PC-9 (cell line): Measurements from ENCODE around the gene MAN1A2. TPM values are rescaled to one million over a fixed set of nuclear protein-coding genes. Genes with fewer than 3 reads are reported as not detected.

Experiments
- BruUV-seq: library from RNA; stranded (reverse); fragments of 400-500 nt; replicated peaks from 2 replicates; lab custom pipeline; 2021; lab: Mats Ljungman, UMichigan
- CTCF ChIA-PET: fragments of 300-600 bp; sonication (Branson Sonifier 250); formaldehyde crosslinking; loops from one replicate; lab custom pipeline; 2022; ENCODE audit warnings: antibody characterized with exemption; lab: Charles Lee
- POLR2A ChIA-PET: fragments of 300-600 bp; sonication (Branson Sonifier 250); formaldehyde crosslinking; loops from one replicate; lab custom pipeline; 2022; ENCODE audit warnings: antibody characterized with exemption; ENCODE audit not compliant: unreplicated experiment; lab: Charles Lee
- DNase-seq, 2 experiments: peaks; one replicate each; pipeline versions ENCODE4 v3.0.0 to v3.0.0-alpha.2; 2015 to 2022; ENCODE audit warnings: mixed read lengths in 1 of 2
- H2AFZ ChIP-seq: fragments of 200-600 bp; sonication (generic); 2 replicates; pipeline ENCODE4 v1.8.1; 2017; ENCODE audit warnings: antibody characterized with exemption
- H3F3A ChIP-seq: fragments of 200-600 bp; sonication (generic); 2 replicates; pipeline ENCODE4 v1.8.1; 2017; ENCODE audit warnings: antibody characterized with exemption, mild to moderate bottlenecking, low read depth; ENCODE audit not compliant: insufficient read depth
- H3K27ac ChIP-seq: fragments of 200-600 bp; sonication (generic); 2 replicates; pipeline ENCODE4 v1.6.1; 2016; ENCODE audit warnings: mixed run types
- H3K27me3 ChIP-seq: fragments of 200-600 bp; sonication (generic); 2 replicates; pipeline ENCODE4 v1.6.1; 2016; ENCODE audit warnings: low read depth, mixed run types; ENCODE audit not compliant: insufficient read depth
- H3K36me3 ChIP-seq: fragments of 200-600 bp; sonication (generic); 2 replicates; pipeline ENCODE4 v1.6.1; 2016; ENCODE audit warnings: low read depth, mixed run types
- H3K4me1 ChIP-seq: fragments of 200-600 bp; sonication (generic); replicated peaks from 2 replicates; pipeline ENCODE4 v1.6.1; 2016; ENCODE audit warnings: mixed run types; ENCODE audit not compliant: insufficient read depth
- H3K4me2 ChIP-seq: fragments of 200-600 bp; sonication (generic); 2 replicates; pipeline ENCODE4 v1.6.1; 2017; ENCODE audit warnings: mixed run types
- H3K4me3 ChIP-seq: fragments of 200-600 bp; sonication (generic); 2 replicates; pipeline ENCODE4 v1.6.1; 2016; ENCODE audit warnings: mixed run types
- H3K79me2 ChIP-seq: fragments of 200-600 bp; sonication (generic); 2 replicates; pipeline ENCODE4 v1.6.1; 2017; ENCODE audit warnings: low read depth, mixed run types
- H3K9me2 ChIP-seq: fragments of 200-600 bp; sonication (generic); 2 replicates; pipeline ENCODE4 v1.8.1; 2017; ENCODE audit warnings: mild to moderate bottlenecking; ENCODE audit not compliant: insufficient read depth
- H3K9me3 ChIP-seq: fragments of 200-600 bp; sonication (generic); 2 replicates; pipeline ENCODE4 v1.8.1; 2016; ENCODE audit warnings: low read depth; ENCODE audit not compliant: insufficient read depth
- H4K20me1 ChIP-seq: fragments of 200-600 bp; sonication (generic); 2 replicates; pipeline ENCODE4 v1.8.1; 2017; ENCODE audit not compliant: insufficient read depth
- CTCF ChIP-seq: fragments of 200-600 bp; sonication (generic); conservative IDR thresholded peaks from 2 replicates; pipeline ENCODE4 v1.6.1; 2017; ENCODE audit warnings: mixed run types, antibody characterized with exemption, mild to moderate bottlenecking, moderate library complexity
- EZH2 ChIP-seq: fragments of 200-600 bp; sonication (generic); IDR thresholded peaks from 2 replicates; pipeline ENCODE4 v1.8.0; 2017; ENCODE audit warnings: antibody characterized with exemption, low read depth
- intact Hi-C: fragments of 100-400 bp; cut with micrococcal nuclease; formaldehyde crosslinking; loops from one replicate; pipeline ENCODE4 v1.10.0; 2022; ENCODE audit not compliant: unreplicated experiment
- total RNA-seq: library from RNA; stranded (reverse); gene quantifications from 2 replicates; pipeline ENCODE4 v1.2.3, GENCODE V29; 2021

MAN1A2 gene
- total RNA-seq, 1 experiment from 2014 or later = 50.3 TPM

- Histone ChIP-seq H2AFZ (no peak overlapping the region), H3K4me1 (peaks cover 17% of the 10 kb centered on the region), H3K27ac (no peak overlapping the region), H3K36me3 (no peaks in the 10 kb centered on the region), H3K27me3 (no peaks in the 10 kb centered on the region), H3F3A (peaks cover 9% of the 10 kb centered on the region; the same call in 1 of the 2 replicates), H3K4me2 (no peak overlapping the region; the same call in 1 of the 2 replicates), H3K4me3 (no peak overlapping the region), H3K9me2 (no peaks in the 10 kb centered on the region), H3K9me3 (no peaks in the 10 kb centered on the region), H3K79me2 (no peaks in the 10 kb centered on the region), H4K20me1 (no peaks in the 10 kb centered on the region)
- TF ChIP-seq CTCF (no peak), EZH2 (no peak)
- intact Hi-C loops = loop anchor here (1.0 to 2.0 kb wide), 4 partner anchors 69 to 222 kb away; no protein-coding TSS in a partner anchor
- ChIA-PET CTCF (interaction anchor here (0.9 to 2.0 kb wide), 3 partner anchors 54 to 222 kb away, joined by 6 to 18 read pairs (median 6); no protein-coding TSS in a partner anchor), POLR2A (interaction anchor here (0.6 kb wide), 2 partner anchors 70 to 81 kb away, joined by 3 to 6 read pairs; no protein-coding TSS in a partner anchor)
- no TSS peak for BruUV-seq
- DNase-seq = peak in 1 of 2 experiments; percentile 71
Measured at GRCh38 chr1:117535821-117536220, 168.6 kb downstream of the MAN1A2 start.

- Histone ChIP-seq H4K20me1 (no peaks in the 10 kb centered on the region), H3K79me2 (no peaks in the 10 kb centered on the region), H3K9me2 (no peaks in the 10 kb centered on the region), H3F3A (peaks cover 9% of the 10 kb centered on the region; the same call in 1 of the 2 replicates), H3K4me2 (no peak overlapping the region), H3K9me3 (no peaks in the 10 kb centered on the region), H3K27ac (no peak overlapping the region), H3K36me3 (no peaks in the 10 kb centered on the region), H3K4me1 (peaks cover 28% of the 10 kb centered on the region), H3K4me3 (no peak overlapping the region), H2AFZ (no peak overlapping the region), H3K27me3 (no peaks in the 10 kb centered on the region)
- POLR2A ChIA-PET = no interaction called here
- CTCF ChIA-PET = no interaction called here
- intact Hi-C loops = no loop called here
- TF ChIP-seq CTCF = no peak
- TF ChIP-seq EZH2 = no peak
- peak in 1 of 2 experiments; percentile 10 for DNase-seq
- no TSS peak for BruUV-seq
Measured at GRCh38 chr1:117537291-117537920, 170.2 kb downstream of the MAN1A2 start.

- ChIA-PET CTCF (no interaction called here), POLR2A (interaction anchor here (0.5 kb wide), 1 partner anchor 72 kb away, joined by 3 read pairs; no protein-coding TSS in a partner anchor)
- no peak overlapping the region for H2AFZ ChIP-seq
- peaks cover 4% of the 10 kb centered on the region; the same call in 1 of the 2 replicates for H3F3A ChIP-seq
- H3K4me3 ChIP-seq = no peak overlapping the region
- intact Hi-C loops = loop anchor here (2.0 kb wide), 1 partner anchor 30 kb away; no protein-coding TSS in a partner anchor
- H3K79me2 ChIP-seq = no peaks in the 10 kb centered on the region
- H3K27ac ChIP-seq = no peak overlapping the region
- no peaks in the 10 kb centered on the region; the same call in 1 of the 2 replicates for H3K9me2 ChIP-seq
- no peak overlapping the region for H3K4me2 ChIP-seq
- H3K9me3 ChIP-seq = no peaks in the 10 kb centered on the region
- H3K4me1 ChIP-seq = peaks cover 29% of the 10 kb centered on the region
- no peaks in the 10 kb centered on the region for H3K27me3 ChIP-seq
- H4K20me1 ChIP-seq = no peaks in the 10 kb centered on the region
- no peaks in the 10 kb centered on the region for H3K36me3 ChIP-seq
- no TSS peak for BruUV-seq
- TF ChIP-seq CTCF = no peak
- no peak for TF ChIP-seq EZH2
- DNase-seq = no peak
Measured at GRCh38 chr1:117540532-117540931, 173.3 kb downstream of the MAN1A2 start.
